ENCODE measurements around the gene PROCA1. TPM values are rescaled to one million over a fixed set of nuclear protein-coding genes. Genes with fewer than 3 reads are reported as not detected.

The PROCA1 gene
- total and polyA plus RNA-seq, 9 of the 15 experiments (the other 6 are each of a cell fraction or from before 2014, with no cell fraction given): 0.78 to 16.2 (median 5.6) TPM

DNA sequence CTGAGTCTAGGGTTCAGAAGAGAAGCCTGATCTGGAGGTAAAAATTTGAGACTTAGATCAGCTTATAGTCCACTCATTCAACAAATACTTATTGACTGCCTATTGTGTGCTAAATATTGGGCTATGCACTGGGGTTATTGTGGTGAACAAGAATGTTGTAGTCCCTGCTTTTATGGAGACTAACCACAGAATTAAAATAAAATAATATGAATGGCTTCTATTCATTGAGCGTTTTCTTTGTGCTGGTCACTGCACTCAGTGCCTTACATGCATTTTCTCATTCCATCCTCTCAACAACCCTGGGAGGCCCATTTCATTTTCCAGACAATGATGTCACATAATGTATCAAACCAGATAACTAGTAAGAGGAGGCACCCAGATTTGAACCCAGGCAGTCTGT, 21.7 kb upstream of the PROCA1 start:
- no TSS peak for BruUV-seq (replicated peaks)
- Histone ChIP-seq H3K27me3 (ENCODE audit: control insufficient read depth in 2 of 2, insufficient read depth in 2 of 2, low read length in 2 of 2) (no peaks in the 10 kb centered on the region), H3K9me1 (ENCODE audit: control insufficient read depth, insufficient read depth, low read length) (no peaks in the 10 kb centered on the region), H3K9me3 (replicated peaks; ENCODE audit: control insufficient read depth, insufficient read depth, low read depth, low read length) (no peaks in the 10 kb centered on the region), H3K27ac (ENCODE audit: extremely low read depth, low read depth, low read length) (0 out of 3 replicates have a peak overlapping the region, but pooled peaks have one; percentile 12), H3K36me3 (ENCODE audit: control insufficient read depth, insufficient read depth, low read length) (peaks cover 9% of the 10 kb centered on the region; the same call in 2 of the 3 replicates), H3K79me2 (ENCODE audit: control insufficient read depth, insufficient read depth, low read length) (peaks cover 3% of the 10 kb centered on the region; the same call in 2 of the 3 replicates), H4K20me1 (replicated peaks; ENCODE audit: control insufficient read depth, insufficient read depth, low read length) (no peaks in the 10 kb centered on the region), H3K4me3 (no peak overlapping the region), H3K9ac (ENCODE audit: insufficient read depth in 1 of 2, low read depth in 2 of 2, low read length in 2 of 2) (peak overlapping the region in 1 of 2 experiments; percentile 21; a peak in 1 of 4 replicates), H3K4me1 (replicated peaks in 1 of 2; ENCODE audit: control insufficient read depth in 2 of 2, insufficient read depth in 2 of 2, low read length in 2 of 2) (peaks cover 30 to 55% of the 10 kb centered on the region in 2 experiments), H3K4me2 (ENCODE audit: insufficient read depth, low read length) (no peak overlapping the region), H2AFZ (ENCODE audit: low read depth, low read length) (no peak overlapping the region)
- intact Hi-C loops (cut with micrococcal nuclease) (no loop called here), in situ Hi-C loops (cut with MboI) (no loop called here)
- ChIA-PET POLR2A (interaction anchor here (0.6 to 3.0 kb wide), 3 partner anchors 11 to 17 kb away, joined by 3 to 8 read pairs (median 4); no protein-coding TSS in a partner anchor), CTCF (ENCODE audit: low intra/inter-chr PET ratio) (interaction anchor here (1.0 kb wide), 1 partner anchor 17 kb away, joined by 4 read pairs; no protein-coding TSS in a partner anchor)
- FAIRE-seq: no peak
- no peak for ATAC-seq
- no peak for DNase-seq (ENCODE audit: extremely low read depth in 1 of 4, low spot score in 3 of 4)
- TF ChIP-seq MECOM (CRISPR knock-in tag; IDR thresholded peaks at IDR 0.05) (no peak), PURB (CRISPR knock-in tag; IDR thresholded peaks at IDR 0.05; ENCODE audit: low read depth) (no peak), ZNF77 (CRISPR knock-in tag; IDR thresholded peaks at IDR 0.05) (no peak), SP1 (CRISPR knock-in tag; IDR thresholded peaks at IDR 0.05) (no peak)
- TF ChIP-seq, protein P1, sequence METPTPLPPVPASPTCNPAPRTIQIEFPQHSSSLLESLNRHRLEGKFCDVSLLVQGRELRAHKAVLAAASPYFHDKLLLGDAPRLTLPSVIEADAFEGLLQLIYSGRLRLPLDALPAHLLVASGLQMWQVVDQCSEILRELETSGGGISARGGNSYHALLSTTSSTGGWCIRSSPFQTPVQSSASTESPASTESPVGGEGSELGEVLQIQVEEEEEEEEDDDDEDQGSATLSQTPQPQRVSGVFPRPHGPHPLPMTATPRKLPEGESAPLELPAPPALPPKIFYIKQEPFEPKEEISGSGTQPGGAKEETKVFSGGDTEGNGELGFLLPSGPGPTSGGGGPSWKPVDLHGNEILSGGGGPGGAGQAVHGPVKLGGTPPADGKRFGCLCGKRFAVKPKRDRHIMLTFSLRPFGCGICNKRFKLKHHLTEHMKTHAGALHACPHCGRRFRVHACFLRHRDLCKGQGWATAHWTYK (CRISPR knock-in tag; IDR thresholded peaks at IDR 0.05): no peak
- WGBS (ENCODE audit: insufficient coverage, low coverage, missing lambda C conversion rate): 77% methylated on average over 1 of the region's 1 CpG
